Left lung (tissue), 10 donors: Measurements from ENCODE around the gene SRPX2. TPM values are rescaled to one million over a fixed set of nuclear protein-coding genes. Genes with fewer than 3 reads are reported as not detected.

Experiments
- ATAC-seq: fragments of 200-7000 bp; cut with Tn5 transposase; one replicate; pipeline ENCODE4 v1.9.1; 2020; ENCODE audit warnings: moderate library complexity
- DNase-seq, 4 donors: peaks; one replicate each; pipeline ENCODE4 v3.0.0-alpha.2; 2013 to 2020
- H3K27ac ChIP-seq, 2 donors: fragments of 200-600 bp; sonication (generic) in 1 of 2; one replicate each; pipeline versions ENCODE4 v1.5.0 to v1.8.0; 2020 to 2021
- H3K27me3 ChIP-seq, 2 donors: fragments of 200-600 bp; sonication (generic) in 1 of 2; one replicate each; pipeline versions ENCODE4 v1.5.0 to v1.8.0; 2020 to 2021
- H3K36me3 ChIP-seq, 2 donors: fragments of 200-600 bp; sonication (generic) in 1 of 2; one replicate each; pipeline versions ENCODE4 v1.5.0 to v1.8.0; 2020 to 2021
- H3K4me1 ChIP-seq, 2 donors: fragments of 200-600 bp; one replicate each; pipeline ENCODE4 v1.8.0; 2021
- H3K4me3 ChIP-seq, 2 donors: fragments of 200-600 bp; sonication (generic) in 1 of 2; one replicate each; pipeline versions ENCODE4 v1.5.0 to v1.8.0; 2020 to 2021; ENCODE audit warnings: mild to moderate bottlenecking in 1 of 2
- H3K9me3 ChIP-seq, 2 donors: fragments of 200-600 bp; sonication (generic) in 1 of 2; one replicate each; pipeline versions ENCODE4 v1.5.0 to v1.8.0; 2020 to 2021
- intact Hi-C, 2 donors: fragments of 100-400 bp; cut with DNase I; formaldehyde crosslinking; loops; one replicate each; pipeline versions ENCODE4 v1.11.2 to v1.14.2; 2022
- polyA plus RNA-seq, 6 donors: library from polyadenylated mRNA; unstranded; fragments of 120-200 nt; gene quantifications; one replicate each; pipeline ENCODE4 v1.2.1, GENCODE V29; 2013; ENCODE audit not compliant: insufficient read length in 6 of 6
- total RNA-seq, 2 donors: library from RNA; stranded (reverse); fragmentation: NEBNext Ultra II Directional; extraction: Animal tissue kit (Norgen Biotek cat#: 25700); gene quantifications; one replicate each; pipeline ENCODE4 v1.2.1, GENCODE V29; 2021
- TF ChIP-seq, protein P1 (sequence below), 2 donors: fragments of 200-600 bp; sonication (generic) in 1 of 2; IDR thresholded peaks; one replicate each; pipeline versions ENCODE4 v1.5.0 to v1.8.0; 2021; ENCODE audit warnings: antibody characterized with exemption in 2 of 2
- donor health status: DM: no; HTN: yes; CAD: no.
- donor health status: DM: no; HTN: no; CAD: no.

The SRPX2 gene
- total and polyA plus RNA-seq, 8 donors: 25.1 to 39.0 (median 34.1) TPM

DNA sequence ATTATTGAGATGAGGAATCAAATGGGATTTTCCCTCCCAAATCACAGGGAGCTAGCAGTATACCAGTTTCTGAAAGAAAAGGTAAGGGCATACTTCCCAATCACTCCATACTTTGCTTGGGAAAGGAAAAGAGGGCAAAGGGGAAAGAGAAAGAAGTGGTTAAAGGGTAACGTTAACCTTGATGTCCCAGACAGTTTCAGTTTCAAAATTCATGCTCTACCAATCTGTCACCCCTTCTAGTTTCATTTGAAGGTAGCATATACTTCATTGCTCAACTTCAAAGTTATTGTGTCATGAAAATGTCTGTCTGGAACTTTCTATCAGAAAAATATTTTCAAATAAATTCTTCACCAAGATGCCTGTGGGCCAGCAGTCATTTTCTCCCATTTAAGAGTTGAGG, 43.2 kb upstream of the SRPX2 start:
- no peak for DNase-seq
- Histone ChIP-seq H3K27ac (no peak overlapping the region), H3K4me1 (no peaks in the 10 kb centered on the region), H3K9me3 (no peaks in the 10 kb centered on the region), H3K36me3 (no peaks in the 10 kb centered on the region), H3K4me3 (no peak overlapping the region), H3K27me3 (peaks cover 0 to 9% of the 10 kb centered on the region in 2 donors)
- no peak for ATAC-seq
- intact Hi-C loops: no loop called here
- TF ChIP-seq, protein P1, sequence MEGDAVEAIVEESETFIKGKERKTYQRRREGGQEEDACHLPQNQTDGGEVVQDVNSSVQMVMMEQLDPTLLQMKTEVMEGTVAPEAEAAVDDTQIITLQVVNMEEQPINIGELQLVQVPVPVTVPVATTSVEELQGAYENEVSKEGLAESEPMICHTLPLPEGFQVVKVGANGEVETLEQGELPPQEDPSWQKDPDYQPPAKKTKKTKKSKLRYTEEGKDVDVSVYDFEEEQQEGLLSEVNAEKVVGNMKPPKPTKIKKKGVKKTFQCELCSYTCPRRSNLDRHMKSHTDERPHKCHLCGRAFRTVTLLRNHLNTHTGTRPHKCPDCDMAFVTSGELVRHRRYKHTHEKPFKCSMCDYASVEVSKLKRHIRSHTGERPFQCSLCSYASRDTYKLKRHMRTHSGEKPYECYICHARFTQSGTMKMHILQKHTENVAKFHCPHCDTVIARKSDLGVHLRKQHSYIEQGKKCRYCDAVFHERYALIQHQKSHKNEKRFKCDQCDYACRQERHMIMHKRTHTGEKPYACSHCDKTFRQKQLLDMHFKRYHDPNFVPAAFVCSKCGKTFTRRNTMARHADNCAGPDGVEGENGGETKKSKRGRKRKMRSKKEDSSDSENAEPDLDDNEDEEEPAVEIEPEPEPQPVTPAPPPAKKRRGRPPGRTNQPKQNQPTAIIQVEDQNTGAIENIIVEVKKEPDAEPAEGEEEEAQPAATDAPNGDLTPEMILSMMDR (IDR thresholded peaks at IDR 0.05): no peak

DNA sequence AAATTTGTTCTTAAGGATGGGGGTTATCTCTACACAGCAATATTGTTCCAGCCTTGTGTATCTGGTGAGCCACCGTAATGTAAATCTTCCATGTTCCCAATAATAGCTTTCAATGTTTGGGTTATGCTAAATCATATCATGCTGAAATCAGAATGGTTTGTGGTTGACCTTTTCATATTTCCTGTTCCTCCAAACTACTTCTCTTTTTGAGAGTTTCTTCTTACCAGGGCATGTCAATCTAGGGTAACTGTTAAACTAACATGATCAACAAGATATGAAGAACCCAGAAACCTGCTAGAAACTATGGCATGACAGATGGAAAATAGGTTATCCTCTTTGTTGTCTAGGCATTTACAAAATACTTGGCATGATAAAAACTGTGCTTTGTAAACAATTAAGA, 37.2 kb upstream of the SRPX2 start:
- Histone ChIP-seq H3K27me3 (peaks cover 0 to 14% of the 10 kb centered on the region in 2 donors), H3K27ac (no peak overlapping the region), H3K9me3 (no peaks in the 10 kb centered on the region), H3K4me3 (no peak overlapping the region), H3K36me3 (no peaks in the 10 kb centered on the region), H3K4me1 (no peaks in the 10 kb centered on the region)
- TF ChIP-seq, protein P1 (IDR thresholded peaks at IDR 0.05): no peak
- intact Hi-C loops: no loop called here
- ATAC-seq (no peak), DNase-seq (no peak)

GRCh38 chrX:100609591-100609990, 34.4 kb upstream of the SRPX2 start:
- intact Hi-C loops: no loop called here
- no peak overlapping the region for H3K27ac ChIP-seq
- H3K36me3 ChIP-seq: no peaks in the 10 kb centered on the region
- DNase-seq (no peak), ATAC-seq (no peak)
- no peaks in the 10 kb centered on the region for H3K9me3 ChIP-seq
- H3K27me3 ChIP-seq: peaks cover 0 to 25% of the 10 kb centered on the region in 2 donors
- TF ChIP-seq, protein P1 (IDR thresholded peaks at IDR 0.05): no peak
- H3K4me1 ChIP-seq: no peaks in the 10 kb centered on the region
- H3K4me3 ChIP-seq: no peak overlapping the region

- ATAC-seq (no peak), DNase-seq (no peak)
- Histone ChIP-seq H3K4me1 (no peaks in the 10 kb centered on the region), H3K4me3 (no peak overlapping the region), H3K27ac (no peak overlapping the region), H3K27me3 (peaks cover 0 to 15% of the 10 kb centered on the region in 2 donors), H3K36me3 (no peaks in the 10 kb centered on the region), H3K9me3 (no peaks in the 10 kb centered on the region)
- intact Hi-C loops: no loop called here
- TF ChIP-seq, protein P1 (IDR thresholded peaks at IDR 0.05): no peak
Measured at GRCh38 chrX:100611951-100612350, 32.0 kb upstream of the SRPX2 start.

- Histone ChIP-seq H3K4me3 (no peak overlapping the region), H3K27ac (no peak overlapping the region), H3K27me3 (peaks cover 0 to 12% of the 10 kb centered on the region in 2 donors), H3K4me1 (no peaks in the 10 kb centered on the region), H3K9me3 (no peaks in the 10 kb centered on the region), H3K36me3 (no peaks in the 10 kb centered on the region)
- ATAC-seq: peak; percentile 48
- peak in 2 of 4 donors; percentile 22 to 61 for DNase-seq
- TF ChIP-seq, protein P1 (IDR thresholded peaks at IDR 0.05): peak in 1 of 2 donors; percentile 32
- intact Hi-C loops: no loop called here
Measured at GRCh38 chrX:100615005-100615404, 29.0 kb upstream of the SRPX2 start.
